Globus pallidus (tissue), 1 donor: ENCODE measurements around the gene PRXL2C.
"Not testable (repeated sequence)": the region's sequence is repeated elsewhere in the genome, so short reads cannot be mapped to it uniquely, and the experiment has no call there.

Experiments
- DNase-seq: peaks from one replicate; pipeline ENCODE4 v3.0.0-alpha.2; 2015; ENCODE audit warnings: low spot score

Gene PRXL2C

GRCh38 chr9:96649620-96650324 lies 5.3 kb downstream of the PRXL2C start:
- no peak for DNase-seq

GRCh38 chr9:96646081-96646991 lies 8.8 kb downstream of the PRXL2C start:
- peak; percentile 31 for DNase-seq

GRCh38 chr9:96644137-96644536 lies 11.0 kb downstream of the PRXL2C start:
- DNase-seq, result no peak

GRCh38 chr9:96641514-96641913 lies 13.6 kb downstream of the PRXL2C start:
- DNase-seq, result no peak

- DNase-seq, result no peak
These were observed 16.3 kb downstream of the PRXL2C start for GRCh38 chr9:96638606-96639364.

- DNase-seq, result no peak
These were observed 18.7 kb downstream of the PRXL2C start for GRCh38 chr9:96636368-96636767.

- DNase-seq, result not testable (repeated sequence)
These were observed 21.5 kb downstream of the PRXL2C start for GRCh38 chr9:96633579-96633978.

GRCh38 chr9:96626912-96627311 lies 28.2 kb downstream of the PRXL2C start:
- no peak for DNase-seq

GRCh38 chr9:96621618-96622017 lies 33.5 kb downstream of the PRXL2C start:
- no peak for DNase-seq

GRCh38 chr9:96620832-96621269 lies 34.3 kb downstream of the PRXL2C start:
- DNase-seq, result no peak

- no peak for DNase-seq
These were observed 35.0 kb downstream of the PRXL2C start for GRCh38 chr9:96620181-96620514.

GRCh38 chr9:96619491-96620180 lies 35.5 kb downstream of the PRXL2C start, which contains the start of gene CDC14B:
CDC14B (minus strand) TSS chr9:96619843; CDS start chr9:96619378, 465 bp downstream.
- DNase-seq, result peak; percentile 85

GRCh38 chr9:96619124-96619465 lies 36.0 kb downstream of the PRXL2C start:
- DNase-seq, result no peak

- DNase-seq, result peak; percentile 77
These were observed 36.7 kb downstream of the PRXL2C start for GRCh38 chr9:96618209-96619123.

GRCh38 chr9:96617439-96618185 lies 37.5 kb downstream of the PRXL2C start:
- DNase-seq, result no peak

GRCh38 chr9:96616817-96617438 lies 38.2 kb downstream of the PRXL2C start:
- DNase-seq, result no peak

- no peak for DNase-seq
These were observed 39.7 kb downstream of the PRXL2C start for GRCh38 chr9:96615411-96615810.

GRCh38 chr9:96614664-96615063 lies 40.5 kb downstream of the PRXL2C start:
- not testable (repeated sequence) for DNase-seq

GRCh38 chr9:96612966-96613589 lies 42.0 kb downstream of the PRXL2C start:
- no peak for DNase-seq
